HK-2 (cell line): ENCODE measurements around the gene CENPQ.

Experiments
- DNase-seq: peaks from one replicate; pipeline ENCODE4 v3.0.0-alpha.2; 2018; ENCODE audit not compliant: unreplicated experiment

The CENPQ gene

DNA sequence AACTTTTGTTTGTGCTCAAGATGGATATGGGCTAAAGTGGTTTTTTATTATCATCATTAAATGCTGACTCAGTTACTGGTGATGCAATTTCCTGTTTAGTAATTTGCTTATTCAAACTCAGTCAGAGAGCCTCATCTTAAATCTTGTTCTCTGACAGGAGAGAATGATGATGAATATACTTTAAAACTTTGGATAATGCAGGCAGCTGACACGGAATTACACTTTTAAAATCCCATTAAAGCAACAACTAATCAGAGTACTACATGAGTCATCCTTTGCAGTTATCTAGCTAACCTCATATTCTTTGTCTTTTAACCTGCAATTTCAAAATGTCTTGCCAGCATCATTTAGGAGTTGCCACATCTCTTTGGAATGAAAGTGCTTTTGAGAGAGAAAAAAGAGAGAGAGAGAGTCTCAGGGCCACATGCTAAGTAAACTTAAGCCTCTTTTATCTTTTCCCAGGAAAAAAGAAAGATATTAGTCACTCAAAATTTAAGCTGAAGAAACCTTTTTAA lies 78.1 kb downstream of the CENPQ start:
- DNase-seq = no peak

DNA sequence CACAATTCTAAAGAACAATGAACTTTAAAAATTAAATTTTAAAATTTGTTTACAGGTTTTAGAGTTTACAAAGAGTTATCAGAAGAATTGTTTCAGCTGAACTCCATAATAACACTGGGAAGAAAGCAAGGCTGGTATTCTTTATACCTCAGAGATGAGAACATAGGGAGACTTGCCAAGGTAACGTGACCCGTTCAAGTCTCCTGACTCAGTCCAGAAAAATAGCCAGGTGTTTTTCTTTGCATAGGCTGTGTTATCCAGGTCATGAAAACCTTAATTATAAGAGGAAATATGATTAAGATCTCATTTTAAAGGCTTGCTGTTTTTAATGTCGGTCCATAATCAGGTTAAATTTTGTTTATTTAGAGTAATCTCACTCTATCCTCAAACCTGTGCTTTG lies 78.8 kb downstream of the CENPQ start:
- no peak for DNase-seq
